ENCODE results near the gene CKAP5. TPM values are rescaled to one million over a fixed set of nuclear protein-coding genes. Genes with fewer than 3 reads are reported as not detected.

CKAP5 gene
- polyA plus RNA-seq, 3 donors from 2014 or later = 9.1 to 22.1 (median 9.4) TPM

DNA sequence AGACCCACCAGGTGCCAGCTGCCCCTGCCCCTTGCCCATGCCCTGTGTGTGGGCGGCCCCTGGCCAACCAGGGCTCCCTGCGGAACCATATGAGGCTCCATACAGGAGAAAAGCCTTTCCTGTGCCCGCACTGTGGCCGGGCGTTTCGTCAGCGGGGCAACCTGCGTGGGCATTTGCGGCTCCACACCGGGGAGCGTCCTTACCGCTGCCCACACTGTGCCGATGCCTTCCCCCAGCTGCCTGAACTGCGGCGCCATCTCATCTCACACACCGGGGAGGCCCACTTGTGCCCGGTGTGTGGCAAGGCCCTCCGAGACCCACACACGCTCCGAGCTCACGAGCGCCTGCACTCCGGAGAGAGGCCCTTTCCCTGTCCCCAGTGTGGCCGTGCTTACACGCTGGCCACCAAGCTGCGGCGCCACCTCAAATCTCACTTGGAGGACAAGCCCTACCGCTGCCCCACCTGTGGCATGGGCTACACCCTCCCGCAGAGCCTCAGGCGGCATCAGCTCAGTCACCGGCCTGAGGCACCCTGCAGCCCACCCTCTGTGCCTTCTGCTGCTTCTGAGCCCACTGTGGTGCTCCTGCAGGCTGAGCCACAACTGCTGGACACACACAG lies 140.9 kb downstream of the CKAP5 start:
- Mint-ChIP-seq H3K36me3 (peaks cover 4 to 33% (median 26%) of the 10 kb centered on the region in 3 donors), H3K27me3 (ENCODE audit: low read depth in 3 of 3) (peaks cover 2 to 7% (median 5%) of the 10 kb centered on the region in 3 donors), H3K4me1 (peaks cover 23 to 31% of the 10 kb centered on the region in 2 donors), H3K9me3 (no peaks in the 10 kb centered on the region), H3K4me3 (no peak overlapping the region), H3K27ac (no peak overlapping the region)
- no peak for DNase-seq

DNA sequence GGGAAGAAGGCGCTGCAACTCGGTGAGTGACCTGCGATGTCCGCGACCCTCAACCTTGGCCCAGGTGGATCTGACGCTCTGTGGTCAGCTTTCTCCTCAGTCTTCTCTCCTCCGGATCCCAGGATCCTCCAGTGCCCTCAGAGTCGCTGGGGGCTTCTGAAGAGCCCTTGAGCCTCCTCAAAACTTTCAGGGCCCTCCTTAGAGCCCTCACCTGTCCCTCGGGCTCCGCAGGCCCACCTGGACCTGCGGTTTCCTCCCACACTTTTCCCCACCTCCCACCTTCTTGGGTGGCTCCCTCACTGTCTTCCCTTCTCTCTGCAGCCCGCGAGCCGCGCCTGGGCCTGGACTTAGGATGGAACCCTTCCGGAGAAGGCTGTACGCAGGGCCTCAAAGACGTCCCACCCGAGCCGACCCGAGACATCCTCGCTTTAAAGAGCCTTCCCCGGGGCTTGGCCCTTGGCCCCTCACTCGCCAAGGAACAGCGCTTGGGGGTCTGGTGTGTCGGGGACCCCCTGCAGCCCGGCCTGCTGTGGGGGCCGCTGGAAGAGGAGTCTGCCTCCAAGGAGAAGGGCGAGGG lies 144.9 kb downstream of the CKAP5 start:
- peaks cover 0 to 13% (median 13%) of the 10 kb centered on the region in 3 donors for H3K36me3 Mint-ChIP-seq
- no peak for DNase-seq
- H3K27me3 Mint-ChIP-seq (ENCODE audit: low read depth in 3 of 3) = peaks cover 2 to 10% (median 6%) of the 10 kb centered on the region in 3 donors
- H3K4me1 Mint-ChIP-seq = peaks cover 53 to 54% of the 10 kb centered on the region in 2 donors
- H3K9me3 Mint-ChIP-seq = no peaks in the 10 kb centered on the region
- H3K4me3 Mint-ChIP-seq = peak overlapping the region; percentile 97 to 99 (median 98)
- peak overlapping the region; percentile 82 to 97 (median 90) for H3K27ac Mint-ChIP-seq

DNA sequence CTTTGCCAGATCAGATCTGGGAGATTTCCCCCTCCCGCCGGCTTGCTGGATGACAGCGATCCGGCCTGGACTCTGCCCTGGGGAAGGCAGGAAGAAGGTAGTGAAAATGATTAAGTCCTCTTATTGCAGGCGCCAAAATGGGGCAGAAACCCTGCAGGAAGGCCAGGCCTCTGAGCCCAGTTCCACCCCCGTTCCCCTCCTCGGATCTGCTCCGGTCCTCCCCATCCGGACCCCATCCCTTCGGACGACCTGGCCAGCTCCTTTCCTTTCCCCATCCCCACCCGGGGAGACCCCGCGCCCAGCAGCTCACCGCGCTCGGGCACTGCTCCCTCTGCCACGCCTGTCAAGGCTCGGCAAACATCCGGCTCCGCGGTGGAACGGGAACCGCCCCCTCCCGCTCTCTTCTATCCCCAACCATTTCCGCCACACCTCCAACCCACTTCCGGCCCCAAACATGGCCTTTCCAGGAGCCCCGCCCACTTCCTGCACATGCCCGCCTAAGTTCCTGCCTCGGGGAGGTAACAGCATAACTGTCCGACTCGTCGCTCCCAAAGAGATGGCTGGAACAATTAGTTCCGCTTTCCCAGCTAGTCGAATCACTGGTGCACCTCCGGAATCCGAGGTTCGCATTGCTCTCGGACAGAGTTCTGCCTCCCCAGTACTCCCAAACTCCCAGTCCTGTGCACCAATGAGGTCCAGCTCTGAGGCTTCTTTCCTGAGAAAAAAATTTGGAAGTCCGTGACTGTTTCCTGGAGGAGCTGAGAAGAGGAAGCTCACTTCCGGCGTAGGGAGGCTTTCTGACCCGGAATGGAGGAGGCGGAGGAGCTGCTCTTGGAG lies 145.6 kb downstream of the CKAP5 start, which contains the start of the genes ARHGAP1 and ZNF408:
Gene ARHGAP1, minus strand, starts transcription at position 379 of the 837 bp plus-strand sequence. CDS start 4,512 bp downstream, outside the sequence.
Gene ZNF408, plus strand, starts transcription at position 791 of the 837 bp plus-strand sequence. Its CDS starts 17 bp downstream, at position 808.
- Mint-ChIP-seq H3K9me3 (no peaks in the 10 kb centered on the region), H3K27ac (peak within 1 kb of the TSS; percentile 86 to 97 (median 90)), H3K27me3 (ENCODE audit: low read depth in 3 of 3) (peaks cover 2 to 10% (median 6%) of the 10 kb centered on the region in 3 donors), H3K36me3 (peaks cover 0 to 9% (median 7%) of the 10 kb centered on the region in 3 donors), H3K4me1 (peaks cover 60 to 61% of the 10 kb centered on the region in 2 donors), H3K4me3 (peak within 1 kb of the TSS; percentile 97 to 99 (median 98))
- DNase-seq = peak; percentile 98

DNA sequence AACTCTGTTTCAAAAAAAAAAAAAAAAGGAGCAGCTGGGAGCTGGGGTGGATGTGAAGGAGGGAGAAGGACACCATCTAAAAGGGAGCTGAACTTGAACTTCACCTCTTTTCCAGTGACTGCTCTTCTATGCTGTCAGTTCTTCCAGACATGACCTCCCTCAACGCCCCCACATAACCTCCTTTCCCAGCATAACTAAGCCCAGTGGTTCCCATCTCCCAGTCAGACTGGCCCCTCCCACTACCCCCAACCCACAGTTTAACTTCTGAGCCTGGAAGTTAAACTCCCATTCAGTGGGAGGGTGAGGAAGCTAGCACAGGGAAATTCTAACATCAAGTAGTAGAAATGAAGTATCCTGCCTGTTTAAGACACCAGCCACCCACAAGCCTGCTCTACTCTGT lies 147.5 kb downstream of the CKAP5 start:
- DNase-seq = no peak
- H3K4me3 Mint-ChIP-seq = peak overlapping the region; percentile 46 to 98 (median 97)
- peaks cover 74 to 77% of the 10 kb centered on the region in 2 donors for H3K4me1 Mint-ChIP-seq
- H3K27me3 Mint-ChIP-seq (ENCODE audit: low read depth in 3 of 3) = peaks cover 2 to 10% (median 6%) of the 10 kb centered on the region in 3 donors
- H3K27ac Mint-ChIP-seq = peak overlapping the region in 4 of 6 donors; percentile 79 to 90 (median 85)
- H3K9me3 Mint-ChIP-seq = no peaks in the 10 kb centered on the region
- peaks cover 0 to 15% (median 8%) of the 10 kb centered on the region in 3 donors for H3K36me3 Mint-ChIP-seq

DNA sequence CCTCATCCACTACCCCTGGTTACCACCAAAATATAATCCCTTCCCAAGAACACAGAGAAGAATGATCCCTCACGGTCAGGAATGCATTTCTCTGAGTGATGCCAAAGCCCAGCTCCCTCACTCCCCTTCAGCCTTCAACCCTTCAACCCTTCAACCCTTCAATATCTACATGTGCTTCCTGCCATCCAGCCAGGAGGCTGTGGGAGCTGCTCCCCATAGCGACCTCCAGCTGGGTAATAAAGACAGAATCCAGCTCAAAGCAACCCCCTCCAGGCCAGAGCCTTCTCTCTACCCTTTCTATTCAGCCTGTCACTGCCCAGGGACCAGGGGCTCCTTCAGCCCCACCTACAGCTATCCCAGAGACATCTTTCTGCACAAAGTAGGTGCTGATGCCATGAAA lies 148.4 kb downstream of the CKAP5 start:
- Mint-ChIP-seq H3K4me1 (peaks cover 68 to 73% of the 10 kb centered on the region in 2 donors), H3K9me3 (no peaks in the 10 kb centered on the region), H3K36me3 (peaks cover 0 to 10% (median 4%) of the 10 kb centered on the region in 3 donors), H3K4me3 (peak overlapping the region in 4 of 5 donors; percentile 20 to 39 (median 32)), H3K27ac (peak overlapping the region in 4 of 6 donors; percentile 3 to 59 (median 44)), H3K27me3 (ENCODE audit: low read depth in 3 of 3) (peaks cover 2 to 10% (median 6%) of the 10 kb centered on the region in 3 donors)
- no peak for DNase-seq

DNA sequence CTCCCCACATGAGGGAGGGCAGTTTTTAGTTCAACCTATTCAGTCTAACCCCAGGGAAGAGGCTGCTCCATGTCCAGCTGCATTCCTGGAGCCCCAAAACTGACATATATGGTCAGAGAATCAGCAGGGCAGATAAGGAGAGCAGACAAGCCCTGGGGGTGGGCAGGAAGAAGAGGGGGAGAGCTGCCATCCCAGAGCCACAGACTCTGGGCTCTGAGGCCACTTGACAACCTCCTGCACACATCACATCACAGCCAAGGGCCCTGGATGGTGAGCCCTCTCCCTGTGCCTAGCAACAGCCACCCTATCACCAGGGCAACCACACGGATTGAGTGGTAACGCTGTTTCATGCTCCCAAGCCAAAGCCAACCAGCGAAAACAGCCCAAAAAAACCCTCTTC lies 148.8 kb downstream of the CKAP5 start:
- Mint-ChIP-seq H3K4me3 (peak overlapping the region in 3 of 5 donors; percentile 31 to 39 (median 34)), H3K36me3 (peaks cover 0 to 10% (median 4%) of the 10 kb centered on the region in 3 donors), H3K27ac (peak overlapping the region in 4 of 6 donors; percentile 3 to 59 (median 44)), H3K4me1 (peaks cover 64 to 69% of the 10 kb centered on the region in 2 donors), H3K9me3 (no peaks in the 10 kb centered on the region), H3K27me3 (ENCODE audit: low read depth in 3 of 3) (peaks cover 2 to 10% (median 6%) of the 10 kb centered on the region in 3 donors)
- DNase-seq = no peak

DNA sequence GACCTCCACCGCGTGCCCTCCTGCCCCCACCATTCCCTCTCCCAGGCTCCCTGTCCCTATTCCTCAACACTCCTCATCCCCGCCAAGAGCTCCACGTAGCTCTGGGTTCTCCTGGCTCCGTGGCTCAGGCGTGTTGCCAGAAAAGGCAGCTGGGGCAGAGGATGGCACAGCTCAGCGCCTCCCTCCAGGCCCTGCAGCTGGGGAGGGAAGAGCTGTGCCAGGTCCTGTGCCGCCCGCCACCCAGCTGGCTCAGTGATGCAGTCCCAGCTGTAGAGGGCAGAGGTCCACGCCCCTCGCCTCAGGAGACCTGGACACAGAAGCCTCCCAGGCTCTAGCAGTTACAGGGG lies 149.9 kb downstream of the CKAP5 start:
- H3K36me3 Mint-ChIP-seq = peaks cover 0 to 10% (median 0%) of the 10 kb centered on the region in 3 donors

DNA sequence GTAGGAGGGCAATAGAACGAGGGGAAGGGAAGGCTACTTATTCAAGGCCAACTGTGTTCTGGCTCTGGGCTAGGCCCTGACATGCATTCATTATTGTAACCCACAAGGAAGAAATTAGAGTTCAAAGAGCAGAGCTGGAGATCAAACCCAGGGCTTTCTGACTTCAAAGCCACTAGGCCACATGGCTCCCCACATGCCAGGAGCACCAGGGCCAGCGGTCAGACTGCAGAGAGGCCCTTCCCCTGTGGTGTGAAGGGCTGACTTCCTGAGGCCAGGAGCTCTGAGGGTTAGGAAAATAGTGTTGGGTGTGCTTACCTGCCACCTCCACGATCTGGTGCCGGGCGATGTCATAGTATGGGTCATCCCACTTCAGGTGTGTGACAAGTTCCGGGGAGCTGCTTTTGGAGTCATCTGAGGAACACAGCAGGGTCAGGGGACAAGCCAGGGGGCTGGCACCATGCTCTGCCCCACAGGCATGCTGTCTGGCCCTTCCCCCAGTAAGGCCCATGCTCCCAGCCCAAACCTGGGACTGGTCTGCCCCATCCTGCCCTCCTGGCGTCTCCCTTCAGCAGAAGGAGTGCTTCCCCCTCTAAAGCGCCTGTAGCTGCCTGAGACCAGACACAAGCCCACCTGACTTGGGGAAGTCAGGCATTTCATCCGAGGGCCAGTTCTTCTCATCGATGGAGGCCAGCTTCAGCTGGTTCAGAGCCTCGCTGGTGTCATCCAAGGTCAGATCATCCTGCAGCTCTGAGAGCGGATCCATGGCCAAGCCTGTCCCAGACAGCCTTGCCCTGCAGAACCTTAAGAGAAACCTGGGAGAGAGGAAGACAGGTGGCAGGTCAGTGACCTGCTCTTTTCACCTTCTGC lies 150.5 kb downstream of the CKAP5 start:
- H3K27me3 Mint-ChIP-seq (ENCODE audit: low read depth in 3 of 3) = peaks cover 2 to 7% (median 5%) of the 10 kb centered on the region in 3 donors
- H3K4me1 Mint-ChIP-seq = peaks cover 54 to 57% of the 10 kb centered on the region in 2 donors
- peaks cover 0 to 10% (median 0%) of the 10 kb centered on the region in 3 donors for H3K36me3 Mint-ChIP-seq
- H3K9me3 Mint-ChIP-seq = no peaks in the 10 kb centered on the region
- peak overlapping the region in 2 of 6 donors; percentile 55 to 77 for H3K27ac Mint-ChIP-seq
- H3K4me3 Mint-ChIP-seq = no peak overlapping the region
- DNase-seq = no peak

More for the DNA sequence above, 149.9 kb downstream of the CKAP5 start:
- peaks cover 55 to 61% of the 10 kb centered on the region in 2 donors for H3K4me1 Mint-ChIP-seq
- no peaks in the 10 kb centered on the region for H3K9me3 Mint-ChIP-seq
- DNase-seq = no peak
- H3K4me3 Mint-ChIP-seq = no peak overlapping the region
- peak overlapping the region in 2 of 6 donors; percentile 39 to 77 for H3K27ac Mint-ChIP-seq
- peaks cover 2 to 10% (median 6%) of the 10 kb centered on the region in 3 donors for H3K27me3 Mint-ChIP-seq (ENCODE audit: low read depth in 3 of 3)

DNA sequence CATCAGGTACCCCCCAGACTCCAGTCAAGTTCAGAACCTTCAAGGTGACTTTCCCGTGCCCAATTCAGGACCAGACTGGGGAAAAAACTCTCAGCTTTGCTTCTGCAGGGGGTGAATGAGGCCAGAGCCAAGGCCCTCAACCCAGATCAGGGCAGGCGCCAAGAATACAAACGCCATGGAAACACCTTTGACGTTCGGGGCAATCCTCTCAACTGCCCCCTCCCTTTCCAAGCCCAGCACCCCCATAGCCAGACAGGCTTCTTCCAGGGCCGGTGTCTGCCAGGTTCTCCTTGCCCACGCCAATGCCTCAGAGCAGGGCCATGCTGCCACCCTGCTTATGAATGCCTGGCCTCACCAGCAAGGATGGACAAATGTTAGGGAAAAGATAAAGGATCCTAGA lies 151.5 kb downstream of the CKAP5 start:
- Mint-ChIP-seq H3K27ac (peak overlapping the region in 2 of 6 donors; percentile 45 to 80), H3K4me1 (peaks cover 50 to 54% of the 10 kb centered on the region in 2 donors), H3K9me3 (no peaks in the 10 kb centered on the region), H3K4me3 (no peak overlapping the region), H3K36me3 (peaks cover 0 to 10% (median 0%) of the 10 kb centered on the region in 3 donors), H3K27me3 (ENCODE audit: low read depth in 3 of 3) (peaks cover 0 to 2% (median 0%) of the 10 kb centered on the region in 3 donors)
- no peak for DNase-seq

DNA sequence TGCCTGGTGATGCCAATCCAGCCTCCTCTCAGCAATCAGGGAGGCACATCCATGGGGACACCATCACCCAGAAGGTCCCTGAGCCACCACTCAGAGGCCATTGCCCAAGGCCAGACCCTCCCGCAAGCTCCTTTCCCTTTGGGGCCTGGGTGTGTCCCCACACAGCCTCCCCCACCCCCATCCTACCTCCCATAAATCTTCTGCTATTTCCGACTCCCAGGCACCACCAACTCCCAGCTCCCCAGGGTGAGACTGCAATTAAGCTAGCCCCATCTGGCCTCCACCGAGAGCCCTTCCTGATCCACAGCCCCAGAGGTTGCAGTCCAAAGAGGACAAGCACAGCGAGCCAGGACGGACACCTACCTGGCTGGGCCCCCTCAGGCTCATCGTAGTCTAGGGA lies 152.0 kb downstream of the CKAP5 start:
- H3K9me3 Mint-ChIP-seq = no peaks in the 10 kb centered on the region
- no peak for DNase-seq
- H3K27me3 Mint-ChIP-seq (ENCODE audit: low read depth in 3 of 3) = peaks cover 0 to 2% (median 0%) of the 10 kb centered on the region in 3 donors
- no peak overlapping the region for H3K4me3 Mint-ChIP-seq
- H3K4me1 Mint-ChIP-seq = peaks cover 46 to 50% of the 10 kb centered on the region in 2 donors
- peaks cover 0 to 10% (median 0%) of the 10 kb centered on the region in 3 donors for H3K36me3 Mint-ChIP-seq
- H3K27ac Mint-ChIP-seq = peak overlapping the region in 3 of 6 donors; percentile 61 to 80 (median 77)

DNA sequence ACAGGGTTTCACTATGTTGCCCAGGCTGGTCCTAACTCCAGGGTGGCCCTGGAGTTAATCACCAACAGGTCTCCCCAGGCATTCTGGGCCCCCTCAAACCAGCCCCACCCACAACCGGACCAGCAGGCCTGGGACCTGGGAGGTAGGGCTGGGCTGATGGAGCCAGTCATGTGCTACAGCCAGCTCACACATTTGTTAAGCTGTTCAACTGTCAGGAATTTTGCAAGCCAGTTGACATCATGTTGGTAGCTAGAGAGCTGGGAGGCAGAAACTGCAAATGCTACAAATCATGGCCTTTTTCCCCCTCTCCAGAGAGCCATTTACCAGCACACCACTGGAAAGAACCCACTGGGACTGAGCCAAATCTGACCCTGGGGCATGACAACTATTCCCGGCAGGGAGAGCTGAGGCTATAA lies 152.5 kb downstream of the CKAP5 start:
- Mint-ChIP-seq H3K27me3 (ENCODE audit: low read depth in 3 of 3) (no peaks in the 10 kb centered on the region), H3K27ac (peak overlapping the region in 1 of 6 donors; percentile 77), H3K9me3 (no peaks in the 10 kb centered on the region), H3K36me3 (peaks cover 0 to 10% (median 0%) of the 10 kb centered on the region in 3 donors), H3K4me3 (no peak overlapping the region), H3K4me1 (peaks cover 43 to 45% of the 10 kb centered on the region in 2 donors)
- DNase-seq = no peak
